BLaER1 treated with 17β-estradiol and CSF1 and Interleukin-3, amounts not matched to agents 10 nM and 100 nM (cell line): Measurements from ENCODE around the gene C5orf15.
A peak's percentile ranks its signal among the peaks of the same experiment; 100 is the strongest.

ENCODE experiments used
- H3K27ac ChIP-seq, 11 experiments: shearing (Covaris generic); formaldehyde crosslinking; 2 replicates each; pipeline ENCODE4 v1.8.1; 2022
- H3K27me3 ChIP-seq, 11 experiments: shearing (Covaris generic); formaldehyde crosslinking; 2 replicates each; pipeline ENCODE4 v1.8.1; 2022
- H3K36me3 ChIP-seq, 11 experiments: shearing (Covaris generic); formaldehyde crosslinking; 2 replicates each; pipeline ENCODE4 v1.8.1; 2022
- H3K4me1 ChIP-seq, 10 experiments: shearing (Covaris generic); formaldehyde crosslinking; 2 replicates each; pipeline ENCODE4 v1.8.1; 2022
- H3K4me2 ChIP-seq, 11 experiments: shearing (Covaris generic); formaldehyde crosslinking; 2 replicates each; pipeline ENCODE4 v1.8.1; 2022
- H3K4me3 ChIP-seq, 10 experiments: shearing (Covaris generic); formaldehyde crosslinking; 2 replicates each; pipeline ENCODE4 v1.8.1; 2022
- H3K9ac ChIP-seq, 11 experiments: shearing (Covaris generic); formaldehyde crosslinking; 2 replicates each; pipeline ENCODE4 v1.8.1; 2022
- H3K9me3 ChIP-seq, 11 experiments: shearing (Covaris generic); formaldehyde crosslinking; replicated peaks in 1 of 11; 2 replicates each; pipeline ENCODE4 v1.8.1; 2022
- H4K20me1 ChIP-seq, 11 experiments: shearing (Covaris generic); formaldehyde crosslinking; 2 replicates each; pipeline ENCODE4 v1.8.1; 2022
- Cebpa-rat ChIP-seq, 11 experiments: shearing (Covaris generic); IDR thresholded peaks; 2 replicates each; pipeline ENCODE4 v1.8.1; 2022

C5orf15 gene

DNA sequence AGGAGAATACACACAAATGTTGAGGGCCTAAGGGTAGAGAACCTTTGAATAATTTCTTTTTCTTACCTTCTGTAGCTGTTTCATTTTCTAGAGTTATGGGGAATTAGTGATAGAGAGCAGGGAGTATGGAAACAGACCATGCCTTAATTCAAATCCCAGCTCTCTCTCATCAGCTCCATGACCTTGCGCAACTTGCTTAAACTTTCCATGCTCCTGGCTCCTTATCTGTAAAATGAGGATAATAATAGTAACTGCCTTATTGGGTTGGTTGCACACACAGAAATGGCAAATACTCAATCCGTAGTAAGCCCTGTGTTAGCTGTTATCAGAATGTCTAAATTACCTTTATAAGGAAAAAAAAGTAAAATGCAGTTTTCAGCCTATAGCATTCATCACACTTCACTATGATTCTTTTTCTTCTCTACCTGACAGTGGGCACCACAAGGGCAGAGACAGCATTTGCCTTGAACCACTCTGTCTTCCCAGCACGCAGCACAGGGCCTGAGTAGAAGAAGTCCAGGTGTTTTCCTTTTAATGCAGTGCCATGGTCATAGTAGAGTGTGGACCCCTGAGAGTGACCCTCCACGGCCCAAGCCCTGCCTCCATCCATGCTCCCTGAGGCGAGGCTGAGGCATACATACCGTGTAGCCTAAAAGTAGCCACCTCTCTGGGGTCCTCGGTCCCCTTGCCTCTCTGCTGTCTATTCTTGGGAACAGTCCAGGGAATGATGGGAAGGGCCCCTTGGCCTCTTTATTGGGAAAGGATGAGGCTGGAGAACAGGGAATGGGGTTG lies 17.4 kb downstream of the C5orf15 start:
- H3K4me3 ChIP-seq = no peak overlapping the region
- no peaks in the 10 kb centered on the region for H3K27me3 ChIP-seq
- H3K9ac ChIP-seq = no peak overlapping the region
- TF ChIP-seq Cebpa-rat (IDR thresholded peaks at IDR 0.05) = peak in 2 of 11 experiments; percentile 34 to 36; a peak in 1 of 22 replicates
- no peaks in the 10 kb centered on the region for H3K4me1 ChIP-seq
- H3K4me2 ChIP-seq = no peak overlapping the region
- H3K9me3 ChIP-seq = no peaks in the 10 kb centered on the region
- peaks cover 19 to 30% (median 26%) of the 10 kb centered on the region in 11 experiments for H3K36me3 ChIP-seq
- H3K27ac ChIP-seq = no peak overlapping the region
- no peaks in the 10 kb centered on the region; a peak in 1 of 22 replicates for H4K20me1 ChIP-seq

DNA sequence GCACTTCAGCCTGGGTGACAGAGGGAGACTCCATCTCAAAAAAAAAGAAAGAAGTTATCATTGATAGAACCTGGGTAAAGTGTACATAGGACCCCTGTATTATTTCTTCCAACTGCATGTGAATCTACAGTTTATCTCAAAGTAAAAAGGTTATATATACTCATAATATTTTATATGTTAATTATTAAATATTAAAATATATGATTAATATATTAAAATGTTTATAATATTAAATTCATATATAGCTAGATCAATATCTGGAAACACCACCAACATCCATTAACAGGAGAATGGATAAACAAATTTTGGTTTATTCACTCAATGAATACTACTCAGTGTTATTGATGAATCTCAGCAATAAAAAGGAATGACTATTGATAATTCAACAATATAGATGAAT lies 19.7 kb downstream of the C5orf15 start:
- no peaks in the 10 kb centered on the region for H3K27me3 ChIP-seq
- H3K36me3 ChIP-seq = peaks cover 0 to 7% (median 3%) of the 10 kb centered on the region in 11 experiments; a peak in 9 of 22 replicates
- H3K4me3 ChIP-seq = no peak overlapping the region
- no peak overlapping the region for H3K27ac ChIP-seq
- H3K9ac ChIP-seq = no peak overlapping the region
- peaks cover 0 to 15% (median 6%) of the 10 kb centered on the region in 10 experiments; a peak in 11 of 20 replicates for H3K4me1 ChIP-seq
- no peak overlapping the region for H3K4me2 ChIP-seq
- no peak for TF ChIP-seq Cebpa-rat (IDR thresholded peaks at IDR 0.05)
- H4K20me1 ChIP-seq = no peaks in the 10 kb centered on the region; a peak in 1 of 22 replicates
- H3K9me3 ChIP-seq = no peaks in the 10 kb centered on the region

DNA sequence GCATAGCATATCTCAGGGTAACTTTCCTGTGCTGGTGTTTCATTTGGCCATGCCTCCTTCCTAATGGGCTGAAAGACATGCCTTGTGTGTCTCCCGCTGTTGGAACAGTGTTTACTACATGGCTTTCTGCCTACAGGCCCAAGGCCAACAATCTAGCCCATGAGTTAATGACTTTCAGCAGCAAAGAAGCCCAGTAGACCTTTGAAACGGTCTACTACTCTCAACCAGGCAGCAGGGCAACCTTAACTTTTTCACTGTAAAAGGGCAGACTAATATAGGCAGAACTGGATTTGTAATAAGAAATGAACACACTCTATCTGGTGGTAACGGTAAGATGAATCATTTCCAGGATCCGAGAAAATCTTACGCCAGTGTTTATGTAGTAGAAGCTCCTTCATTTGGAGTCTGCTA lies 21.0 kb downstream of the C5orf15 start:
- Histone ChIP-seq H3K4me3 (no peak overlapping the region), H3K27ac (no peak overlapping the region), H4K20me1 (no peaks in the 10 kb centered on the region), H3K36me3 (no peaks in the 10 kb centered on the region), H3K9me3 (no peaks in the 10 kb centered on the region), H3K27me3 (no peaks in the 10 kb centered on the region), H3K4me2 (no peak overlapping the region), H3K4me1 (peaks cover 0 to 28% (median 16%) of the 10 kb centered on the region in 10 experiments; a peak in 14 of 20 replicates), H3K9ac (no peak overlapping the region)
- TF ChIP-seq Cebpa-rat (IDR thresholded peaks at IDR 0.05) = no peak

DNA sequence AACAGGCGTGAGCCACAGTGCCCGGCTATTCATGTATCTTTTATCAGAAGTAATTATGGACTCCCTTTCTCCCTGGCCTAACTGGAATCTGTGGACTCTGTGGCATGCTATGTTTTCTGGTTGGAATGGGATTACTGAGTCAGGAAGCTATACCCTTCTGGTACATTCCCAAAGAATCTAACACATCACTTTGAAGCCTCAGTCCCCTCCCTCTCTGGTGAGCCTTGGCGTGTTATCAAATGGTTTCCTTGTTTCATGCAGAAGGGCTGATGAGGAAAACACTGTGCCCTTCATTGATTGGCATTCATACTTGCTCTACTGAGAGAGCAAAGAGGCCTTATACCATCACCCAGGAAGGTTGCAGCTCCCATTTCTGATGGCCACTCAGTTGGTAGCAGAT lies 22.9 kb downstream of the C5orf15 start:
- Histone ChIP-seq H4K20me1 (no peaks in the 10 kb centered on the region), H3K36me3 (no peaks in the 10 kb centered on the region), H3K27me3 (no peaks in the 10 kb centered on the region), H3K9ac (no peak overlapping the region), H3K27ac (no peak overlapping the region), H3K9me3 (no peaks in the 10 kb centered on the region), H3K4me2 (no peak overlapping the region), H3K4me3 (no peak overlapping the region), H3K4me1 (peaks cover 0 to 44% (median 17%) of the 10 kb centered on the region in 10 experiments; a peak in 14 of 20 replicates)
- no peak for TF ChIP-seq Cebpa-rat (IDR thresholded peaks at IDR 0.05)

DNA sequence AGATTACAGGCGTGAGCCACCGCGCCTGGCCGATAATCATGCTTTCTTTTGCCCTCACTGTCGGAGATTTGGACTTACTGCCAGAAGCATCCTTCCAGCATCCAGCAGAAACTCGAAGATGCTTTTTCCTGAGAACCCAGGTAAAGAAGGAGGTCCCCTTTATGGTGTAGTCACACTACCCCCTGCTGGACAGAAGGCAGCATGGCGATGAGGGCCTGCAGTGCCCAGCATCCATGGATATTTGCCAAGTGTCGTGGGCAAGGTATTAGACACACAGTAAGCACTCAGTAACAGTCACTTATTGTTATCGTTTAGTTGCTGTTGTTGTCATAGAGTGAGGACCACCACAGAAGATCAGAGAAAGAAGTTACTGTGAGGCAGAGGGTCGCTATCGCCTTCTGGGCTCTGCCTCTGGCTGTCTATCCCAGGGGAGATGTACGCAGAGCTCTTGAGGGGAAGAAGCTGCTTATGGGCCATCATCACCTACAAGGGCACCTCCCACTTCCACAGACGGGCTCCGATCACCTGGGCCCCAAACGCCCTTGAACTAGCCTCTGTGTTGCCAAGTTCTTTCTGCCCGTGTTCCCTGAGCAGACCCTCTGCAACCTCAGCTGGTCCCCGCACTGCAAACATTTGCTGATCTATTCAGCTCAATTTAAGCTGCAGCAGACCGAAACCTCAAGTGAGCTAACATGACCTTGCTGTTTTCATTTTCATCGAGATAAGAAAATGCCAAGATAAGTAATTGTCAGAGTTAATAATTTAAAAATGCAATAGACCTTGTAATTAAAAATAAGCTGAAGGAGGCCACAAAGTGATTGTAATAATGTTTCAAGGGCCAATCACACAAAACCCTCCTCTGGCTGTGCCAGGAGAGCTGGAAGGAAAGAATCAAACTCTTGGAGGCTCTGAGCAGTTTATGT lies 23.9 kb downstream of the C5orf15 start:
- Histone ChIP-seq H3K9ac (no peak overlapping the region), H3K36me3 (no peaks in the 10 kb centered on the region), H4K20me1 (no peaks in the 10 kb centered on the region), H3K4me1 (peaks cover 0 to 46% (median 20%) of the 10 kb centered on the region in 10 experiments; a peak in 16 of 20 replicates), H3K4me3 (no peak overlapping the region), H3K9me3 (peaks cover 0 to 9% (median 0%) of the 10 kb centered on the region in 11 experiments; a peak in 5 of 22 replicates), H3K27ac (no peak overlapping the region), H3K4me2 (peak overlapping the region in 7 of 11 experiments; percentile 7 to 56 (median 26); a peak in 11 of 22 replicates), H3K27me3 (no peaks in the 10 kb centered on the region)
- TF ChIP-seq Cebpa-rat (IDR thresholded peaks at IDR 0.05) = no peak

DNA sequence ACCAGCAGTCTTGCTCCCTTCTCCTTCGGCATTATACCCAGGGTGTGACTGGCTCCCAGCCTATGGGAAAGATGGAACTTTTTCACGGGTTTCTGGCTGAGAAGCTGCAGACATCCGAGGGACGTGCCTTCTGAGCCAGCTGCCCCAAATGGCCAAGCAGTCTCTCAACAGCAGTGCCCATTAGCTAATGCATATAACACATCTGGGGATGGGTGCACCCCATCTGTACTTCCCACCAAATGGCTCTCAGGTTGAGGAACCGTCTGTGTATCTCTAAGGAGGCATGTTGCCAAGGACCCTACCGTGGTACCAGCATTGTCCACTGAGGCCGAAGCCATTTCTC lies 25.0 kb downstream of the C5orf15 start:
- TF ChIP-seq Cebpa-rat (IDR thresholded peaks at IDR 0.05) = no peak
- Histone ChIP-seq H3K36me3 (no peaks in the 10 kb centered on the region), H3K4me1 (peaks cover under 1 to 57% (median 30%) of the 10 kb centered on the region in 10 experiments; a peak in 18 of 20 replicates), H4K20me1 (no peaks in the 10 kb centered on the region), H3K27me3 (no peaks in the 10 kb centered on the region), H3K4me2 (peak overlapping the region in 8 of 11 experiments; percentile 8 to 68 (median 42); a peak in 14 of 22 replicates), H3K4me3 (no peak overlapping the region), H3K9ac (0 out of 22 replicates have a peak overlapping the region, but pooled peaks of 1 of the 11 experiments have one; percentile 10), H3K27ac (no peak overlapping the region), H3K9me3 (peaks cover 0 to 11% (median 0%) of the 10 kb centered on the region in 11 experiments; a peak in 5 of 22 replicates)

DNA sequence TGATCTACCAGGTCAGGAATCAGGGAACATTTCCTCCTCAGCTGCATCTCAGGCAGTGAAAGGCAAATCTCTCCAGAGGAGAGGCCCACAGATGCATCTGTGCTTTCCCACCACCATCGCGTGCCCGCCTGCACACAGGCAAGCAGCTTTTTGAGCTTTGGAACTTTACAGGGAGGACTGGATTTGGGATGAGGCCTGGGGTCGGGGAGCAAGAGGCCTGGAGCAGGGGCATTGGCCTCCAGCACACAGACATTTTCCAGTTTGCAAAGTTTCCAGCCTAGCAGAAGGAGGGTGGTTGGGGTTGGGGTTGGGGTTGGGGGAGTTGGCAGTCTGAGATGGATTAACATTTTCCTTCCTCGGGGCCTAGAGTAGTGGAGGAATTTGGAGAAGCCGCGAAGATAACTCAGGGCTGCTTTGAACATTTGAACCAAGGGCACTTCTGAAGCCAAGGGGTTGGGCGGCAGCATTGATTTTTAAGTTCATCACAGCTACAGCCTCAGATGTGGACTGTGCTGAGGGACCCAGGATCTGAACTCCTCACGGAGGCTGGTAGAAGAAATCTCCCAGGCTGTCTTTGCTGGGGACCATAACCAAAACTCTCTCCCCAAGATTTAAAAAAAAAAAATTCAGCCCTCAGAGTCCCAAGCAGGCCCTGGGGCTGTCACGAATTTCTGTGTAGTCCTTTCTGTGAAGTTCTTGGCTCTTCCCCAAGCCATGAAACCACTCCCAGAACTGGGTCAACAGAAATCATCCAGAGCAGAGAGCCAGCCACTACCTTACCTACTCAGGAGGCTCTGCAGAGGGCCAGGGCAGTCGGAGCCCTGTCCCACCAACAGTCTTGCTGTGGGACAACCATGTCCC lies 25.6 kb downstream of the C5orf15 start:
- H3K36me3 ChIP-seq = no peaks in the 10 kb centered on the region
- H3K27ac ChIP-seq = no peak overlapping the region
- H4K20me1 ChIP-seq = no peaks in the 10 kb centered on the region
- peaks cover 6 to 63% (median 36%) of the 10 kb centered on the region in 10 experiments; a peak in 18 of 20 replicates for H3K4me1 ChIP-seq
- H3K4me3 ChIP-seq = no peak overlapping the region
- 0 out of 22 replicates have a peak overlapping the region, but pooled peaks of 1 of the 11 experiments have one; percentile 10 for H3K9ac ChIP-seq
- H3K9me3 ChIP-seq = peaks cover 0 to 14% (median 0%) of the 10 kb centered on the region in 11 experiments; a peak in 5 of 22 replicates
- no peaks in the 10 kb centered on the region for H3K27me3 ChIP-seq
- H3K4me2 ChIP-seq = peak overlapping the region in 8 of 11 experiments; percentile 8 to 68 (median 42); a peak in 14 of 22 replicates
- no peak for TF ChIP-seq Cebpa-rat (IDR thresholded peaks at IDR 0.05)
